T-helper 22 cell (primary cell): ENCODE measurements around the gene TSPAN32.
"Not testable (repeated sequence)": the region's sequence is repeated elsewhere in the genome, so short reads cannot be mapped to it uniquely, and the experiment has no call there.

Source experiments
- DNase-seq: peaks from one replicate; pipeline ENCODE4 v3.0.0-alpha.2; 2020; ENCODE audit warnings: low read depth

The TSPAN32 gene

GRCh38 chr11:2343502-2343901 is 41.7 kb downstream of the TSPAN32 start:
- no peak for DNase-seq

GRCh38 chr11:2345050-2345449 is 43.2 kb downstream of the TSPAN32 start:
- DNase-seq, result no peak

GRCh38 chr11:2346014-2346413 is 44.2 kb downstream of the TSPAN32 start:
- DNase-seq, result no peak

- DNase-seq, result no peak
Observed at GRCh38 chr11:2346586-2347307, 44.9 kb downstream of the TSPAN32 start.

GRCh38 chr11:2347308-2347830 is 45.6 kb downstream of the TSPAN32 start:
- no peak for DNase-seq

GRCh38 chr11:2348986-2349385 is 47.2 kb downstream of the TSPAN32 start:
- no peak for DNase-seq

GRCh38 chr11:2351701-2352100 is 49.9 kb downstream of the TSPAN32 start:
- DNase-seq, result no peak

GRCh38 chr11:2352420-2352819 is 50.6 kb downstream of the TSPAN32 start:
- no peak for DNase-seq

GRCh38 chr11:2355000-2355644 is 53.3 kb downstream of the TSPAN32 start:
- DNase-seq, result no peak

GRCh38 chr11:2357246-2357645 is 55.4 kb downstream of the TSPAN32 start:
- DNase-seq, result no peak

GRCh38 chr11:2357651-2358050 is 55.8 kb downstream of the TSPAN32 start:
- DNase-seq, result not testable (repeated sequence)

- no peak for DNase-seq
Observed at GRCh38 chr11:2358754-2359442, 57.1 kb downstream of the TSPAN32 start.

GRCh38 chr11:2359557-2359956 is 57.7 kb downstream of the TSPAN32 start:
- no peak for DNase-seq

- DNase-seq, result no peak
Observed at GRCh38 chr11:2360081-2360642, 58.3 kb downstream of the TSPAN32 start.

- no peak for DNase-seq
Observed at GRCh38 chr11:2361565-2361964, 59.8 kb downstream of the TSPAN32 start.

GRCh38 chr11:2362414-2362813 is 60.6 kb downstream of the TSPAN32 start:
- no peak for DNase-seq

- no peak for DNase-seq
Observed at GRCh38 chr11:2363130-2363529, 61.3 kb downstream of the TSPAN32 start.

GRCh38 chr11:2363577-2364370 is 62.0 kb downstream of the TSPAN32 start:
- no peak for DNase-seq

- not testable (repeated sequence) for DNase-seq
Observed at GRCh38 chr11:2364386-2364785, 62.6 kb downstream of the TSPAN32 start.

GRCh38 chr11:2365571-2366210 is 63.9 kb downstream of the TSPAN32 start:
- DNase-seq, result no peak

- no peak for DNase-seq
Observed at GRCh38 chr11:2366276-2366675, 64.5 kb downstream of the TSPAN32 start.
